K562 (cell line): Measurements from ENCODE around the gene CLEC3B. TPM values are rescaled to one million over a fixed set of nuclear protein-coding genes. Genes with fewer than 3 reads are reported as not detected.

ENCODE experiments used
- ATAC-seq: fragments of 200-7000 bp; cut with Tn5 transposase; 3 replicates; pipeline ENCODE4 v1.9.1; 2020; ENCODE audit warnings: moderate library complexity
- BruUV-seq: library from RNA; stranded (reverse); fragments of 400-500 nt; replicated peaks from 2 replicates; lab custom pipeline; 2021; lab: Mats Ljungman, UMichigan
- CTCF ChIA-PET: fragments of 300-600 bp; formaldehyde crosslinking; extraction: SDS; loops from one replicate; lab custom pipeline; 2021; ENCODE audit warnings: low intra/inter-chr PET ratio; lab: Yijun Ruan, JAX
- POLR2A ChIA-PET: fragments of 300-600, 350-650 bp; sonication (Branson Sonifier 250); formaldehyde crosslinking; extraction: SDS; loops from one replicate; lab custom pipeline; 2021; ENCODE audit warnings: antibody characterized with exemption, inconsistent platforms; lab: Yijun Ruan, JAX
- DNase-seq, 4 experiments: peaks; one replicate each; pipeline versions ENCODE4 v3.0.0 to v3.0.0-alpha.2; 2011 to 2018; ENCODE audit warnings: low spot score in 3 of 4, mixed read lengths in 3 of 4; ENCODE audit errors: extremely low read depth in 1 of 4
- FAIRE-seq: peaks from 2 replicates; lab custom pipeline; 2011; peaks lifted over from hg19 to GRCh38; lab: Jason Lieb, UNC
- H2AFZ ChIP-seq: 2 replicates; pipeline ENCODE4 v1.6.0; 2011; ENCODE audit warnings: low read depth, low read length, control low read depth, inconsistent platforms
- H3K27ac ChIP-seq: fragments of 200-600 bp; 3 replicates; pipeline ENCODE4 v1.8.0; 2011; ENCODE audit warnings: low read depth, mild to moderate bottlenecking, control low read depth, inconsistent platforms, low read length, moderate library complexity, mixed read lengths; ENCODE audit errors: extremely low read depth
- H3K27me3 ChIP-seq, 2 experiments: fragments of 300-600 bp in 1 of 2; 2 replicates in 1 of 2; 3 replicates in 1 of 2; pipeline versions ENCODE4 v1.6.0 to v1.8.0; 2011; ENCODE audit warnings: inconsistent platforms in 2 of 2, low read length in 2 of 2, mild to moderate bottlenecking in 1 of 2, mixed read lengths in 1 of 2, moderate library complexity in 1 of 2; ENCODE audit not compliant: control insufficient read depth in 2 of 2, insufficient read depth in 2 of 2
- H3K36me3 ChIP-seq: fragments of 300-600 bp; 3 replicates; pipeline ENCODE4 v1.8.0; 2011; ENCODE audit warnings: mild to moderate bottlenecking, low read length, inconsistent platforms; ENCODE audit not compliant: control insufficient read depth, insufficient read depth
- H3K4me1 ChIP-seq, 2 experiments: fragments of 200-600 bp in 1 of 2; replicated peaks in 1 of 2; 2 replicates in 1 of 2; 3 replicates in 1 of 2; pipeline versions ENCODE4 v1.5.1 to v1.8.0; 2011; ENCODE audit warnings: inconsistent platforms in 2 of 2, low read length in 2 of 2, mild to moderate bottlenecking in 1 of 2, mixed read lengths in 1 of 2, moderate library complexity in 1 of 2; ENCODE audit not compliant: control insufficient read depth in 2 of 2, insufficient read depth in 2 of 2
- H3K4me2 ChIP-seq: 2 replicates; pipeline ENCODE4 v1.6.1; 2011; ENCODE audit warnings: low read length, control low read depth, inconsistent platforms, mixed read lengths; ENCODE audit not compliant: insufficient read depth
- H3K4me3 ChIP-seq: fragments of 200-600 bp; sonication (generic), shearing (Covaris generic); 2 replicates; pipeline ENCODE4 v1.5.1; 2016; ENCODE audit warnings: control low read depth, inconsistent platforms
- H3K79me2 ChIP-seq: fragments of 200-600 bp; 3 replicates; pipeline ENCODE4 v1.8.0; 2011; ENCODE audit warnings: low read length, inconsistent platforms; ENCODE audit not compliant: control insufficient read depth, insufficient read depth
- H3K9ac ChIP-seq, 2 experiments: 2 replicates each; pipeline versions ENCODE4 v1.6.0 to v1.6.1; 2011; ENCODE audit warnings: low read depth in 2 of 2, low read length in 2 of 2, control low read depth in 1 of 2, inconsistent platforms in 1 of 2, mild to moderate bottlenecking in 1 of 2, mixed read lengths in 1 of 2; ENCODE audit not compliant: insufficient read depth in 1 of 2
- H3K9me1 ChIP-seq: one replicate; pipeline ENCODE4 v1.6.0; 2011; ENCODE audit warnings: inconsistent platforms, mild to moderate bottlenecking, low read length, moderate library complexity; ENCODE audit not compliant: control insufficient read depth, insufficient read depth
- H3K9me3 ChIP-seq: replicated peaks from 2 replicates; pipeline ENCODE4 v1.5.1; 2011; ENCODE audit warnings: low read depth, low read length, inconsistent platforms; ENCODE audit not compliant: control insufficient read depth, insufficient read depth
- H4K20me1 ChIP-seq: replicated peaks from 2 replicates; pipeline ENCODE4 v1.6.1; 2011; ENCODE audit warnings: low read length, inconsistent platforms, mixed read lengths; ENCODE audit not compliant: control insufficient read depth, insufficient read depth
- BCOR ChIP-seq: fragments of 450-650 bp; IDR thresholded peaks from 2 replicates; pipeline ENCODE4 v1.6.1; 2016
- BRCA1 ChIP-seq, 2 experiments: fragments of 450-650 bp in 1 of 2; sonication (generic) in 1 of 2; formaldehyde crosslinking in 1 of 2; IDR thresholded peaks; 2 replicates each; pipeline versions ENCODE4 v1.5.0 to v1.6.1; 2017 to 2020; ENCODE audit warnings: mild to moderate bottlenecking in 1 of 2, missing genetic modification reagents in 1 of 2
- CREM ChIP-seq: IDR thresholded peaks from 2 replicates; pipeline ENCODE4 v1.6.1; 2014; ENCODE audit warnings: antibody characterized with exemption, low read depth
- GATAD2A ChIP-seq: fragments of 450-650 bp; IDR thresholded peaks from 2 replicates; pipeline ENCODE4 v1.6.1; 2017
- GATAD2B ChIP-seq: fragments of 450-650 bp; IDR thresholded peaks from 2 replicates; pipeline ENCODE4 v1.6.1; 2017; ENCODE audit warnings: mild to moderate bottlenecking, borderline replicate concordance
- HLTF ChIP-seq: fragments of 450-650 bp; IDR thresholded peaks from 2 replicates; pipeline ENCODE4 v1.6.1; 2016
- KLF1 ChIP-seq: fragments of 450-650 bp; IDR thresholded peaks from 2 replicates; pipeline ENCODE4 v1.6.1; 2016; ENCODE audit warnings: missing genetic modification characterization, missing compliant biosample characterization
- OTX1 ChIP-seq: fragments of 450-650 bp; formaldehyde crosslinking; IDR thresholded peaks from 2 replicates; pipeline ENCODE4 v1.4.0; 2022; ENCODE audit warnings: mild to moderate bottlenecking
- PTTG1 ChIP-seq: fragments of 450-650 bp; IDR thresholded peaks from 2 replicates; pipeline ENCODE4 v1.6.1; 2016; ENCODE audit warnings: low read depth, mild to moderate bottlenecking, missing genetic modification characterization, missing compliant biosample characterization
- RFX5 ChIP-seq: IDR thresholded peaks from 2 replicates; pipeline ENCODE4 v1.6.1; 2011; ENCODE audit warnings: low read depth, mild to moderate bottlenecking, improper control_type of control experiment, low read length
- TCF3 ChIP-seq: sonication (generic); formaldehyde crosslinking; IDR thresholded peaks from 2 replicates; pipeline ENCODE4 v1.4.0; 2020; ENCODE audit warnings: mild to moderate bottlenecking, missing genetic modification reagents
- ZNF263 ChIP-seq: sonication (generic); formaldehyde crosslinking; IDR thresholded peaks from 2 replicates; pipeline ENCODE4 v1.8.0; 2022; ENCODE audit warnings: mild to moderate bottlenecking, missing genetic modification reagents, borderline replicate concordance
- ZNF282 ChIP-seq: sonication (generic); formaldehyde crosslinking; IDR thresholded peaks from 2 replicates; pipeline ENCODE4 v1.8.1; 2023; ENCODE audit warnings: missing genetic modification reagents
- WGBS: fragments of 100-300 bp; shearing (Covaris generic); methylation state at CpG from one replicate; pipeline ENCODE4 v1.1.6; 2016; ENCODE audit warnings: low coverage, mixed read lengths; ENCODE audit not compliant: insufficient coverage; ENCODE audit errors: missing lambda C conversion rate; 5-methylcytosine and 5-hydroxymethylcytosine counted together
- in situ Hi-C: fragments of 300-500 bp; cut with MboI; formaldehyde crosslinking; loops from 4 replicates; pipeline ENCODE4 v1.15.0; 2018; ENCODE audit warnings: inconsistent platforms, mixed read lengths
- intact Hi-C: fragments of 100-400 bp; cut with micrococcal nuclease; formaldehyde crosslinking; loops from 2 replicates; pipeline ENCODE4 v1.14.2; 2022
- polyA plus RNA-seq, 8 experiments: library from polyadenylated mRNA; depleted of rRNA in 4 of 8; stranded (reverse) in 5 of 8; unstranded in 3 of 8; fragments of >200 nt; fragmentation: Nextera tagmentation in 2 of 8; fragmentation: Illumina TruSeq in 1 of 8; extraction: Ambion mirVana in 2 of 8; extraction: Trizol in 1 of 8; gene quantifications; 2 replicates each; pipeline versions ENCODE4 v1.2.1 to v1.2.3, GENCODE V29; 2011 to 2014; ENCODE audit warnings: inconsistent platforms in 1 of 8, missing spikeins in 1 of 8
- total RNA-seq, 7 experiments: library from RNA; depleted of rRNA in 6 of 7; stranded (reverse); fragments of >200 nt in 6 of 7; fragmentation: Illumina TruSeq in 2 of 7; extraction: Trizol in 2 of 7; gene quantifications; 2 replicates each; pipeline versions ENCODE4 v1.2.1 to v1.2.3, GENCODE V29; 2011 to 2021; ENCODE audit warnings: low replicate concordance in 1 of 7
- TF ChIP-seq, protein P1 (sequence below): fragments of 450-650 bp; formaldehyde crosslinking; IDR thresholded peaks from 2 replicates; pipeline ENCODE4 v1.4.0; 2020; ENCODE audit warnings: mild to moderate bottlenecking, mixed read lengths
- TF ChIP-seq, protein P2 (sequence below): IDR thresholded peaks from 2 replicates; pipeline ENCODE4 v1.6.1; 2014; ENCODE audit warnings: antibody characterized with exemption
- TF ChIP-seq, protein P3 (sequence below): fragments of 450-650 bp; IDR thresholded peaks from 2 replicates; pipeline ENCODE4 v1.6.1; 2016; ENCODE audit warnings: missing biosample characterization, missing genetic modification characterization

The CLEC3B gene
- total and polyA plus RNA-seq, 9 of the 15 experiments (the other 6 are each of a cell fraction or from before 2014, with no cell fraction given), result not detected

DNA sequence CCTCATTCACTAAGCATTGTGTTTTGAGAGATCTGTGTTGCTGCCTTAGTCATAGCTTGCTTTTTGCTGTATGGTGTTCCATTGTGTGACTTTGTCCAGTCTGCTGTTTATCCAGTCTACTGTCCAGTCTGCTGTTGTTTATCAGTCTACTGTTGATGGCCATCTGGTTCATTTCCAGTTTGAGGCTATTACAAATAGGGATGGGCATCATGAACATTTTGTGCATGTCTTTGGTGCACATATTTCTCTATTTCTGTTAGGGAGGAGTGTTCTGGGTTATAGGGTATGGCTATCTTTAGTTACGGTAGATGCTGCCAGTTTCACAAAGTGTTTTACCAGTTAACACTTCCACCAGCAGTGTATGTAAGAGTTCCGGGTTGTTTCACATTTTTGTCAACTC is 22.2 kb upstream of the CLEC3B start:
- Histone ChIP-seq H3K9me1 (no peaks in the 10 kb centered on the region), H3K27me3 (no peaks in the 10 kb centered on the region), H3K4me2 (no peak overlapping the region), H2AFZ (no peak overlapping the region), H3K36me3 (peaks cover 86% of the 10 kb centered on the region), H3K4me3 (no peak overlapping the region), H3K79me2 (no peaks in the 10 kb centered on the region), H3K9me3 (no peaks in the 10 kb centered on the region), H3K27ac (no peak overlapping the region), H3K4me1 (no peaks in the 10 kb centered on the region), H4K20me1 (no peaks in the 10 kb centered on the region), H3K9ac (no peak overlapping the region)
- CTCF ChIA-PET, result no interaction called here
- no peak for TF ChIP-seq OTX1 (CRISPR knock-in tag)
- no peak for TF ChIP-seq BRCA1 (IDR thresholded peaks at IDR 0.05)
- no peak for TF ChIP-seq BRCA1 (CRISPR knock-in tag; IDR thresholded peaks at IDR 0.05)
- no peak for TF ChIP-seq ZNF263 (CRISPR knock-in tag)
- TF ChIP-seq, protein P1, sequence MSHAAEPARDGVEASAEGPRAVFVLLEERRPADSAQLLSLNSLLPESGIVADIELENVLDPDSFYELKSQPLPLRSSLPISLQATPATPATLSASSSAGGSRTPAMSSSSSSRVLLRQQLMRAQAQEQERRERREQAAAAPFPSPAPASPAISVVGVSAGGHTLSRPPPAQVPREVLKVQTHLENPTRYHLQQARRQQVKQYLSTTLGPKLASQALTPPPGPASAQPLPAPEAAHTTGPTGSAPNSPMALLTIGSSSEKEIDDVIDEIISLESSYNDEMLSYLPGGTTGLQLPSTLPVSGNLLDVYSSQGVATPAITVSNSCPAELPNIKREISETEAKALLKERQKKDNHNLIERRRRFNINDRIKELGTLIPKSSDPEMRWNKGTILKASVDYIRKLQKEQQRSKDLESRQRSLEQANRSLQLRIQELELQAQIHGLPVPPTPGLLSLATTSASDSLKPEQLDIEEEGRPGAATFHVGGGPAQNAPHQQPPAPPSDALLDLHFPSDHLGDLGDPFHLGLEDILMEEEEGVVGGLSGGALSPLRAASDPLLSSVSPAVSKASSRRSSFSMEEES (CRISPR knock-in tag), result no peak
- TF ChIP-seq TCF3 (CRISPR knock-in tag), result no peak
- no peak for TF ChIP-seq PTTG1 (tag)
- TF ChIP-seq GATAD2A, result no peak
- TF ChIP-seq KLF1 (tag), result no peak
- TF ChIP-seq HLTF, result no peak
- TF ChIP-seq RFX5, result no peak
- TF ChIP-seq ZNF282 (CRISPR knock-in tag), result no peak
- TF ChIP-seq, protein P2, sequence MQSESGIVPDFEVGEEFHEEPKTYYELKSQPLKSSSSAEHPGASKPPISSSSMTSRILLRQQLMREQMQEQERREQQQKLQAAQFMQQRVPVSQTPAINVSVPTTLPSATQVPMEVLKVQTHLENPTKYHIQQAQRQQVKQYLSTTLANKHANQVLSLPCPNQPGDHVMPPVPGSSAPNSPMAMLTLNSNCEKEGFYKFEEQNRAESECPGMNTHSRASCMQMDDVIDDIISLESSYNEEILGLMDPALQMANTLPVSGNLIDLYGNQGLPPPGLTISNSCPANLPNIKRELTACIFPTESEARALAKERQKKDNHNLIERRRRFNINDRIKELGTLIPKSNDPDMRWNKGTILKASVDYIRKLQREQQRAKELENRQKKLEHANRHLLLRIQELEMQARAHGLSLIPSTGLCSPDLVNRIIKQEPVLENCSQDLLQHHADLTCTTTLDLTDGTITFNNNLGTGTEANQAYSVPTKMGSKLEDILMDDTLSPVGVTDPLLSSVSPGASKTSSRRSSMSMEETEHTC, result no peak
- TF ChIP-seq, protein P3, sequence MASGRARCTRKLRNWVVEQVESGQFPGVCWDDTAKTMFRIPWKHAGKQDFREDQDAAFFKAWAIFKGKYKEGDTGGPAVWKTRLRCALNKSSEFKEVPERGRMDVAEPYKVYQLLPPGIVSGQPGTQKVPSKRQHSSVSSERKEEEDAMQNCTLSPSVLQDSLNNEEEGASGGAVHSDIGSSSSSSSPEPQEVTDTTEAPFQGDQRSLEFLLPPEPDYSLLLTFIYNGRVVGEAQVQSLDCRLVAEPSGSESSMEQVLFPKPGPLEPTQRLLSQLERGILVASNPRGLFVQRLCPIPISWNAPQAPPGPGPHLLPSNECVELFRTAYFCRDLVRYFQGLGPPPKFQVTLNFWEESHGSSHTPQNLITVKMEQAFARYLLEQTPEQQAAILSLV (tag), result no peak
- no peak for TF ChIP-seq BCOR
- no peak for TF ChIP-seq CREM
- no peak for TF ChIP-seq GATAD2B
- no peak for DNase-seq
- no peak for FAIRE-seq
- no peak for ATAC-seq
- 100% methylated on average over 2 of the region's 2 CpGs for WGBS
- in situ Hi-C loops, result no loop called here
- POLR2A ChIA-PET, result interaction anchor here (1.5 kb wide), 1 partner anchor 11 kb away, joined by 5 read pairs; no protein-coding TSS in a partner anchor
- no TSS peak for BruUV-seq
- intact Hi-C loops, result no loop called here
